NCI-H446 treated with DMSO at 0.1 percent for 48 hours (cell line): ENCODE data around the gene RASSF4.

Experiments
- DNase-seq: peaks from one replicate; lab custom pipeline; 2025; lab: John Stamatoyannopoulos, UW

Gene RASSF4

DNA sequence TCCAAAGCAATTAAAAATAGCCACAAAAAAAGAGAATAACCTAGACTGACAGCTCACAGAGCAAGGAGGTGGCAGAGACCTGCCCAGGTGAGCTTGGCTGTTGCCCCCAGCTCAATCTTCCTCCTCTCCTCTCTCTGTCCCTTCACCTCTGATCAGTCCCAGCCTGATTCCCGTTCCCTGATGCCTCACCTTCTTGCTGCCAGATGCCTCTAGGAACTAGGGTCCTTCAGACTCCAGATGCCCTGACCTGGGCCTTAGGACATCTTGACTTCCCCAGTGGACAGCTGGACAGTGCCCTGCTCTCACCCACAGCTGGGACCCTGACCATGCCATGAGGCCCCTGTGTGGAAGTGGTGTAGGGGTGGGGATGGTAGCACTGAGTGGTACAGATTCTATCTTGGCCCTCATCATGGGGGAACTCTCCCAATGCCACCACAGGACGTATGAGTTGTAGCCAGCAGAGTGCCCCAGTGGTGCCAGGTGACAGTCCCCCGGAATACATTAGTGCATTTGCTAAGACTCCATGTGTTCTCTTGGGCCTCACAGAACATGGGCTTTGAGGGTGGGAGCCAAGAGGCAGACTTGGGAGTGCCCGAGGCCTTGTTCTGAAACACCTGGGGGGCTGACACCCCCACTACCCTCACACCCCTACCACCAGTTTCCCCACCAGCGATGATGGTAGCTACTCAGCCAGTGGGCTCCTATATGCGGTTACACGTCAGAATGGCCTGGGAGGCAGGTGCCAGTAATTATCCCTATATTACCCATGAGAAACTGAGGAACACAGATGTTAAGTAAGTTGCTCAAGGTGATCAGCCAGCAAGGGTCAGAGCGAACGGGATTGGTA lies 17.0 kb downstream of the RASSF4 start:
- no peak for DNase-seq

DNA sequence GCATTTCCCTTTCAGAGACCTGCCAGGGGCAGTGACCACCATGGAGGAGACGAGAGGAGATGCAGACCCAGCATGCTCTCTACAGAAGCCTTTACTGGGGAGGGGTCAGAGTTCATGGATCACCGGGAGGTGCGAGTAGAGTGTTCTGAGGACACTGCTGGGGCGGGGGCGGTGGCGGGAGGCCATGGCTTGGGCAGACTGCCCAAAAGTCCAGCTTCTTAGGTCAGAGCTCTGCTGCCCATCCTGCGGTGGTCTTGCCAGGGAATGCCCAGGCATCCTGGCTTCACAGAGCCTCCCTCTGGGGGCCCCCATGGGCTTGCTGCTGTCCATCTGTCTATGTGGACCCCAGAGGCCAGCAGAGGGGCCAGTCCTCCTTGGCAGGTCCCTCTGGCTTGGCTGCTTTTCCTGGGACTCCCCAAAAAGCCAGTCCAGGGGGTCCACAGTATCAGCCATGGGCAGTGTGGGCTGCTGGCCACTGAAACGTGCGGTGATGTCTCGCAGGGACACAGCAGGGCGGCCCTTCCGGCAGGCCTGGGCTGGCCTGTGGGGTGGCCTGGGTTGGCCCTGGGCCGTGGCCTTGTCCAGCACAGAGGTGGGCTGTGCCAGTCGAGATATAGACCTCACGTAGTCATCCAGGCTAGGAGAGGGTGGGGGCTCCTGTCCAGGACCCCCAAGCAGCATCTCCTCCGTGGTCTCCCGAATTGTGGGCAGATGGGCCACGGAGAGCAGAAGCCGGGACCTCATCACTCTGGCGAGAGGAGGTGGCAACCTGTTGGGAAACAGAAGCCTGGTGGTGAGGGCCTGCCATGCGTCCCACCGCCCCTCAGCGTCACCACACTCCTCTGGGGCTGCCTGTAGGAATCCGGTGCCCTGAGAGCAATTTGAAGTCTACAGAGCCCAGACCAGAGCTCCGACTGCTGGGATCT lies 17.9 kb downstream of the RASSF4 start:
- no peak for DNase-seq

DNA sequence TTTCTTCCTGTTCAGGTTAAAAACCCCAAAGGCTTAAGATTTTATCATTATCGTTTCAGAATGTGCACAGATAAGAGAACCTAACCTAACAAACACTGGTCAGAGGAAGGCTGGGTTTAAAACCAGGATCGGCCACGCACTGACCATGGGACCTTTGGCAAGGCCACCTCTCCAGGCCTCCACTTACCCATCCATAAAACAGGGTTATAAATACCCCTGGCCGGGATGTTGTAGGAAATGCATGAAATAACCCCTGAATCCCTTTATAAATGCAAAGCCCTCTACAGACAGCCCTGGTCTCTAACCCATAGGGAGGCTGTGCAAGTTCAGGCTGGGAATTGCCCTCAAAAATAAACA lies 18.6 kb downstream of the RASSF4 start:
- DNase-seq = no peak

DNA sequence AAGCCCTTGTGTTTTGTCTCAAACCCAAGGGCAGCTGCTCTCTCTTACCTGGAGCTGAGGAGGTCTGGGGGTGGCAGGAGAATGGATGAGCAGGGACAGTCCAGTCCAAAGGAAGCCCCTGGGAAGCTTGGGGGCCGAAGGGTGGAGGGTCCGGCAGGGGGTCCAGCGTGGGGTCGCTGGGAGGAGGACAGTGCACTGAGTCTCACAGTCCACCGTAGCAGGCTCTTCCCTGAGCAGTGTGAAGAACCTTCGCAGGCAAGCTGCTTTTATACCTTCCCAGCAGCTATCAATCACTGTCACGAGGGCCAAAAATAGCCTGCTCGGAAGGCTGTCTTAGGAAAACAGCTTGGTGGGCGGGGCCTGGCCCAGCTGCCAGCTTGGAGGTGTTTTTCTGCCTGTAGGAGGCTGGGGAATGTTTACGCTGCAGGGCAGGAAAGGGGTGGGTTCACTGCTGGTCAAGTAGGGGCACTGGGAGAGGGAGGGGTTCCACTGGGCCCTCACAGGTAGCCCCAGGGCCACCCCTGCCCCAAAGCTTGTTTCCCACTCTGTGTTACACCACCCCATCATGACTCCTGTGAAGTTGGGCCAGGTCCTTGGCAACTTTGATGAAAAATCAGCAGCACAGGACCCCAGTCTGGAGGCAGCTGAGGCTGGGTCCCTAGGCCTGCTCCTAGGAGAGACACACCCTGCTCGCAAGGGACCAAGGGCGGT lies 19.1 kb downstream of the RASSF4 start, which contains the start of gene DEPP1:
Gene DEPP1 (minus strand): TSS at position 240 of the 711 bp plus-strand sequence. CDS start 779 bp downstream, outside the sequence.
- peak; percentile 76 for DNase-seq

DNA sequence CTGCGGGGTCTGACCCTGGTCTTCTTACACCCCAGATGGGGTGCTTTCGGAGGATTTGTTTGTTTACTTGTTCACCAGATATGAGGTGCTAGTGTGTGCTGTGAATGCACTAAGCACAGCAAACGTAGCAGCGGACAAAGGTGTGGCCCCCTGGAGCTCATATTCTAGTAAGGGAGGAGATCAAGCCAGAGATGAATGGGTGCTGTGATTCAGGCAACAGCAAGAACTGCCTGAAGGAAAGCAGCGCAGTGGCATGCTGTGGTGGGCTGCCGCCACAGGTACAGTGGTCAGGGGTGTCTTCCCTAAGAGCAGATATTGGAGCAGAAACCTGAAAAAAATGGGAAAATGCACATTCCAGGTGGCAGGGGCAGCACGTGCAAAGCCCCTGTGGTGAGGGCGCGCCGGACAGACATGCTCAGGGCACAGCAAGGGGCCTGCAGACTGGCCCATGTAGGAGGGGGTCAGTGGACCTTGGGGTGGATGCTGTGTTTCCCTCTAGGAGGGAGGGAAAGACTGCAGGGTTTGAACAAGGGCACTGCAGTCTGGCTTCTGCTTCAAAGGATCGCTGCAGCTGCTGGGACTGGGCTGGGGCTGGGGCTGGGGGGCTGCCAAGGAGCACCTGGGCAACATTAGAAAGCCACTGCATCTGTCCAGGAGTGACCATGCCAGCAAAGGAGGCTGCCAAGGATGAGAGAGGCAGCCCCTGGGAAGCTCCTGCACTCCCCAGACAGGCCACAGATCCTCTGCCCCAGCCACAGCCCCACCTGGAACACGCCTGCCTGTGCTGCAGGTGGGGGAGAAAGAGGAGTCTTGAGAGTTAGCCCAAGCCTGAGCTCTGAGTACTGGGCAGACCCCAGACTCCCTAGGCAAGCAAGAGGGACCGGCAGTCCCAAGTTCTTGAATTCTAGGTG lies 19.9 kb downstream of the RASSF4 start:
- no peak for DNase-seq

DNA sequence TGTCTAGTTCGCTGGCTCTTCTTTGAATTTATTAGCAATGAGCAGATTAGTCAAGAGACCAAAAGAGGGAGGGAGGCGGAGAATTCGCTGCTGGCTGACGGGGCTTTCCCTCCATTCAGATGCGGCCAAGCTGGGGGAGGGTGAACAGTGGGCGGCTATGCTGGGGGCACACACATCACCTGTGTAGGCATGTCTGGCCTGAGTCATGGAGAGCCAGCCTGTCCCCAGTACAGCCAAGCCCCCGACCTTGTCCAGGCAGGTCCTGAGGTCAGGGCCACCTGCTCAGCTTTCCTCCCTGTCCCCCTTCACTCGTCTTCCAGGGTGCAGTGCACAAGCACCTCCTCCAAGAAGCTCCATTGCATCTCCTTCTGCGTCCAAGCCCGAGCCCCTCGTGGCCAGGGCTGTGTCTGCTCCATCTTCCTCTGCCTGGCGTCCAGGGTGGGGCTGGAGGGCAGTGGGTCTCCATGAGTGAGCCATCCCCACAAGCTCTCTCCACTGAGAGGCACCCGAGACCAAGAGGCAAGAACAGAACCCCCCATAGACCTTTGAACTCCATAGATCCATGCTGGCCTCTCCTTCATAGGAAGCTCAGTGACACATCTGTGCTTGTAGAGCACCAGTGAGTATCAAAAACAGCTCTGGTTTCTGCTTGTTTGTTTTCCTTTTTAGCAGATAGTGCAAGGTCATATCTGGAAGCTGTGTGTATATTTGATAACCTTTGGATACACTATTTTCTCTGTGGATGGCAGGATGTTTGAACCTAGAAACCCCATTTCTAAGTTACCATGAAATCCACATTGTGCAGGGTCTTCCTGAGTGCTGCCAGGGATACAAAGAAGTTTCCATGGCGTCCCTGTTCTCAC lies 20.9 kb downstream of the RASSF4 start:
- no peak for DNase-seq

DNA sequence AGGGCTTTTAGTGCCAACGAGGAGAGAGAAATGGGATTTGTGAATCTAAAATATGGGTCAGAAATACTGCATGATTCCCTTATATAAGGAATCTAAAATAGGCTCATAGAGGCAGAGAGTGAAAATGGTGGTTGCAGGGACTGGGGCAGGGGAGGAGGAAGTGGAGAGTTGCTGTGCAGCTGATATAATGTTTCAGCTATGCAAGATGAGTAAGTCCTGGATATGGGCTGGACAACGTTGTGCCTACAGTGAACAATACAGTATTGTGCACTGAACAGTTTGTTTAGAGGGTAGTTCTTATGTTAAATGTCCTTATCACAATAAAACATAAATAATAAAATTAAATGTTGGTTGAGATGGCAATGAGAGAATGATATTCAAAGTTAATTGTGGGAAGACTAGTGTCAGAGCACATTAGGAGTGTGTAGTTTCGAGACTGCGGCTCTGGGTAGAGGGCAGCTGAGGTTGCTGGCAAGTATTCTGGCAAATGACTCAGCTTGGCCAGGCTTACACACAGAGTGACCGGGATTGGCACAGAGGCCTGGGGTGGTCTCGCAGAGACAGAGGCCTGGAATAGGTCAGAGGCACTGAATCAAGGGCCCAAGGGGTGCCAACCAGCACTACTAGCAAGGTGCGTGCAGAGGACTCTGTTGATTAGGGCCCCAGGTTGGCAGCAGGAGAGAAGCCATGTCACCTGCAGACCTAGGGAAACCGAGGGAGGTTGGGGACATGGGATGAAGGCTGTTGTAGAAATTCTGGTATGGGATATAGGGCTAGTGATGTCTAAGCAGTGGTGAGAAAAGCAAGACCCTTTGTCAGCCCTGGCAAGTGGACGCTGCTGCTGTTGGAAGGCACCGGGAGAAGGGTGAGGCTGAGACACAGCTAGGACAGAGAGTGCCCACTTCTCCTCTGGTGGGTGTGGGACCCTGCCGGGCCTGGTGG lies 21.8 kb downstream of the RASSF4 start:
- no peak for DNase-seq

DNA sequence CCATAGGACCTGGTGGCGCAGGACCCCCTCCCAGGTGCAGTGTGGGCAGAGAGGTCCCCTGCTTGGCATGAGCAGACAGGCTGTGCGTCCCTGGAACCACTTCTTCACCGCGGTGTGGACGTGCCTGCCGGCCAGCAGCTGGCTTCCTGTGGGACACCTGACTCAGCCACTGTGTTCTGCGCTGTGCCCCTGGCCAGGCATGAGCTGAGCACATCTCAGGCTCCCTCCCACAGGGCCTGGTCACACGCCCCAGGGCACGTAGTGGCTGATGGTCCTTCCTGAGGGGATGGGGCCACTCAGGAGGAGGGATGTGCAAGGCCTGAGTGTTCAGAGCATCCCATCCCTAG lies 22.5 kb downstream of the RASSF4 start:
- DNase-seq = no peak

DNA sequence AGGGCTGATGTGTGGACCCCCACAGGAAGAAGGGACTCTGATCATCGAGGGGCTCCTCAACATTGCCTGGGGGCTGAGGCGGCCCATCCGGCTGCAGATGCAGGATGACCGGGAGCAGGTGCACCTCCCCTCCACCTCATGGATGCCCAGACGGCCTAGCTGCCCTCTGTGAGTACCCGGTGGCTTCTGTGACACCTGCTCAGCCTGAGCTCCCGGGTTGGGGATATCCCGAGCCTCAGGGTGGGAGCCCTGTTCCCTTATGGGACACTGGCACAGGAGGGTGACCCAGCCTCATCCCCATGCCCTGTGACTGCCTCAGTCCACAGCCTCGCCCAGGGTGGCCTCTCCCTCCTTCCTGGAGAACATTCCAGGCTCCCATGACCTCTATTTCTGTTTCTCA lies 22.9 kb downstream of the RASSF4 start:
- no peak for DNase-seq

DNA sequence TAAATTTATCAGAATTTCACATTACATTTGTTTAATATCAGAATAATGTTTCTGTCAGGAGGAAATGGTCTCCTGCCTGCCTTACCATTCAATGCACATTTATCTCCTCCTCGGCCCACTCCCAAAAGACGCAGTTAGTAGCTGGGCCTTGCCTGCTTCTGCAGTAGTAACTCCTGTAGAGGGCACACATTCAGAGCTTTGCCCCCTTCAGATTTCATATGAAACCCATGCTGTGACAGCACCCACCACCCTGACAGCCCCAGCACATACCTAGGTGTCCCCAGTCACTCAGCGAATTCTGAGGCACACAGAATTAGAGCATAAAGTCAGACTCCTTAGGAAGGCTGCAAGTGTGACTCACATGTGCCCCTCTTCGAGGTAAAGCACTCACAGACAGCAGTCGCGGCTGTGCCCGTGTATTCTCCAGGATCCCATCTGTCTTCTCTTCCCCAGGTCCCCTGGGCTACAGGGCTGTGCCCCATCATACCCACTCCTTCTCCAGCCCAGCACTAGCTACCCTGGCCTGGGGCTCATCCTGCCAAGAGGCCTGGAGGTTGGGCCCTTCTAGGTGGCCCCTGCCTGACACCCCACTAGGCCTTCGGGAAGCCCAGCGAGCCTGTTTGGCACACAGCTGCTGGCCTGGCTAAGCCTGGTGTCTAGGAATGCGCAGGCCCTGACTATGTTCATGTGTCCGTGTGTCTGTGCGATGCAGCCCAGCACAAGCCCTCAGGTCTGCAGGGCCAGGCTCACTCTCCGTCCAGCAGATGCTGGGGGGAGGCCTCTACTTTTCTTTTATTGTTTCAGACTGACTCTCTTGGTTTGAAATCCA lies 23.7 kb downstream of the RASSF4 start:
- DNase-seq = no peak

DNA sequence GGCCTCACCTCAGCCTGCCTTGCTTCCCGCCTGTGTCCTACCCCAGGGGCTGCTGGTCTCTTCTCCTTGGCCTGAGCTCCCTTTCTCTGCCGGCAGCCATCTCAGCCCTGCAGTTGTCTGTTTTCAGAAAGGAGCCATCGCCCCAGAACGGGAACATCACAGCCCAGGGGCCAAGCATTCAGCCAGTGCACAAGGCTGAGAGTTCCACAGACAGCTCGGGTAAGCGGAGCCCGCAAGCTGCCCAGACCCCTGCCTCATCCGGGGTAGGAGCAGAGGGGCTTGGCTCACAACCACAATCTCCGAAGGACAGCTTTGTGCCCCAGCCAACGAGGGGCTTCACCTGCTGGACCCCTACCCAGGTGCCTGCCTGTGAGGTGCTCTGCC lies 24.3 kb downstream of the RASSF4 start:
- DNase-seq = no peak

DNA sequence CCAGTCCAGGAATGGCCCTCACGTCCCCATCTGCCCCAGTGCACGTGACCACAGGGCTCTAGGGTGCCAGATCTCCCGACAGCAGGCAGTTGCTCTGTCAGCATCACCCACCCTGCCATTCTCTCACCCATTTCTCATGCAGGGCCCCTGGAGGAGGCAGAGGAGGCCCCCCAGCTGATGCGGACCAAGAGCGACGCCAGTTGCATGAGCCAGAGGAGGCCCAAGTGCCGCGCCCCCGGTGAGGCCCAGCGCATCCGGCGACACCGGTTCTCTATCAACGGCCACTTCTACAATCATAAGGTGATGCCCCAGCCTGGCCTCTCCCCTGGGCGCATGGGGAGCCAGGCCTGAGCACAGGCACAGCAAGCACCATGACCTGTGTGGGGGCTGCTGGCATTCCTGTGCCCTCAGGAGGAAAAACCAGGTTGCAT lies 25.1 kb downstream of the RASSF4 start:
- no peak for DNase-seq

DNA sequence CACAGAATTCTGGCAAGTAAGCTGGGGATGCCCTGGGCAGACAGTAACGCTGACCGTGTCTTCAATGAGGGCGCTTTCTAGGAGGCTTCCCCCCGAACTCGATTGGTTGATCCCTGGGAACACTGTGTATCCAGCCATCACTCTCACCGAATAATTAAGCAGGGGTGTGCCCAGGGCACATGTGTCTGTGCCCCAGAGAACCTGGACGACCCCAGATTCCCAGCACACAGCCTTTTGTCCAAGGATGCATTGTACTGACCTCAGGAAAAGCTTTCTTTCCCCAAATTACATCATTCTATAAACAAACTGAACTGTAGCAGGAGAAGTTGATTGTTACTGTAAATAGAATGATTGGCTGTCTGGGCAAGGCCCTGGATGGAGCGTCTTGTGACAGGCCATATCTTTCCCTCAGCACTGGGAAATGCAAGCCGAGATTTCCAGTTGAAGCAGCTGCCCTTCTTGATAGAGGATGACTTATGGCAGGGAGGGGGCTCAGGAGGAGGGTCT lies 25.6 kb downstream of the RASSF4 start:
- DNase-seq = no peak

DNA sequence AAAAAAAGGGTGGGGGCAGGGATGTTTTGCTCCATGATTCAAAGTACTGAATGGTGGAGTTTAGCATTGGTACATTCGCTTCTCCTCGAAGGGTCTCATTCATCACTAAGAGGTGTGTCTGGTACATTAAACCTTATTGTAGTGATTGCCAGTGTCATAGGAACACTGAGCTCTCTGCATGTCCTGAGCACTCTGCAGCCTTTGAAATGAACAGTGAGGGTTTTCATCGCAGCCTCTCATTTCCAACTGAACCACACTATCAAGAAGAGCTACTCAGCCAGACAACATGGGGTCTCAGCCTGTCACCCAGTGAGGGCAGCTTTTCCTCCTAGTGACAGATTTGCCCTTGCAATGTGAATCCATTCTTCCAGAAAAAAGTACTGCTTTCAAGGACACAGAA lies 26.6 kb downstream of the RASSF4 start:
- no peak for DNase-seq

DNA sequence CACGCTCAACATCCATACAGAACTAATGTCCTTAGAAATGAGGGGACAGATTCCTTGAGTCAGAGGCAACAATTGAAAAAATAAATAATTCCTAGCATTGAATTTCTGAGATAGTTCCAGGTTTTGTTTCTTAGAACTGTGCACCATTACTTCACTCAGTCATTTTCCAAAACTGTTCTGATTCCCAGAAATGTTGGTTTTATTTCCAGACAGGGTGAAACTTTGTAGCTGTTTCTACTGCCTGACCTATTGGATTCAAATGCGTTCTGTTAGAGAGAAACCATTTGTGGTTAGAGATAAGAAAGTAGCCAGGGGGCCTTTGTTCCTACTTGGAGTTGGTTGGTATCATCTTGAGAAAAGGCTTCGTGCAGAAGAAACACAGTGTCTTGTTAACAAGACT lies 27.1 kb downstream of the RASSF4 start:
- DNase-seq = no peak

DNA sequence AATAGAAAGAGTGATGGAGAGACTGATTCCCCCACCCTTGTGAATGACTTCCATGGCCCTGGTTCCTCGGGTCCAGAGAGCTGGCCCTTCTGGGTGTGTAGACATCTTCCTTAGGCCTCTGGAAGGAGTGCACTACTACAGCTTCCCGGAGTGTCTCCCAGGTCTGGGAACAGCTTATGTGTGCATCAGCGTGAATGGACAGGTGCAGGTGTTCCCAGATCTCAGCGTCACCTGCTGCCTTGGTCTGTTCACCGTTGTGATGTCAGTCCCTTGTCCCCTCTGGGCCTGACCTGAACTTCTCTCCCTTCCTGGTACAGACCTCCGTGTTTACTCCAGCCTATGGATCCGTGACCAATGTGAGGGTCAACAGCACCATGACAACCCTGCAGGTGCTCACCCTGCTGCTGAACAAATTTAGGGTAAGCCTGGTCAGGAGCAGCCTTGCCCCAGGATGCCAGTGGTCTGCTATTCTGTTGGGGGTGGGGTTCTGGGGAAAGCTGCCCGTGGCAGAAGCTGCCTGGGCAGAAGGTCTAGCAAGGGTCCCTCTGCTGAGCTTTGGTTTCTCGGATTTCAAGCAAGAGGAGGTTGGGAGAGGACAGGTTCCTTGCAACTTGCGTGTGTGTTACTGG lies 29.5 kb downstream of the RASSF4 start:
- DNase-seq = no peak

DNA sequence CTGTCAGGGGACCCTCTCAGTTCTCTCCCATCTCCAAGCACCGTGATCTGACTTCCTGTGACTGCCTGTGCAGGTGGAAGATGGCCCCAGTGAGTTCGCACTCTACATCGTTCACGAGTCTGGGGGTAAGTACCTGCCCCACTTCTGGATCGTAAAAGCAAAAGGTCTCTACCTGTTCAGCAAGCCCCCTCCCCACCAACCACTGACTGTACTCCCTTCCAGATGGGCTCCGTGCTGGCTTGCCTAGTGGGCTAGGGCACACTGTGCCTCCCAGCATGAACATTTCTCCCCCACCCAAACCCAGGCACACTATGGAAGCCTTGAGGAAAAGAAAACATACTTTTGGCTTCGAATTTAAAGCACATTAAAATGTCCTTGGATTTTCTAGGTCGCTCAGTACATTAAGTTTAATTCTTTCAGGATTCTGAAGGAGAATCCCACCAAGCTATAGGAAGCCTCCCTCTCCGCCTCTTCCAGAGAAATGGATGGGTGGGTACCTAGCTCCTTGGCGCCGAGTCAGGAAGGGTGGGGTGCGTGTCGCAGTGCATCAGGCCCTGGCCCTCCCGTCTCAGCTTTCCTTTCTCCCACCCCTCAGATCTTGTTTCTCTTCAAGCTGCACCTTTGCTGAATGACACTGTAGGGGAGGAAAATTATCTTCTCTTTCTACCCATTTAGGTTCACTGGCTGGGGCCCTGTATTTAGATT lies 30.1 kb downstream of the RASSF4 start:
- DNase-seq = no peak
